ENCODE measurements around the gene ERFL. TPM values are rescaled to one million over a fixed set of nuclear protein-coding genes. Genes with fewer than 3 reads are reported as not detected.

ERFL gene
- polyA plus RNA-seq, 1 of the 3 experiments (the other 2 are of a cell fraction), result 0.07 TPM

DNA sequence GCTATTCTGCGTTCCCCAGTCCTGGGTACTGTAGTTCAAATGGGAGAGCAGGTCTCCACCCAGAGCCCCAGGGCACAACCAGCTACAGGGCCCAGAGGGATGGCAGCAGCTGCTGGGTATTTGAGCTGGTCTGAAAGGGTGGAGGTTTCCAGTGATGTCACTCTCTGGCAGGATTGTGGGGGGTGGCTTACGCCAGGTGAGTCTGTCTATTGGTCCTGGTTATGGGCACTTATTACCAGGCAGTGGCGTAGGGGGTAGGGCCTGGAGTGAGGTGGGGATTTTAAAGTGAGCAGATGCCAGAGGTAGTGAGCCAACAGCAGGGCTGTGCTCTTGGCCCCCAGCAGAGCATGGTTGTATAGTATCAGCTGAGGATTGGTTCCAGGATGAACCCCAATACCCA is 62.0 kb downstream of the ERFL start (continued):
- TF ChIP-seq NFIC (IDR thresholded peaks at IDR 0.05; ENCODE audit: borderline replicate concordance), result no peak
- TF ChIP-seq, protein P1, sequence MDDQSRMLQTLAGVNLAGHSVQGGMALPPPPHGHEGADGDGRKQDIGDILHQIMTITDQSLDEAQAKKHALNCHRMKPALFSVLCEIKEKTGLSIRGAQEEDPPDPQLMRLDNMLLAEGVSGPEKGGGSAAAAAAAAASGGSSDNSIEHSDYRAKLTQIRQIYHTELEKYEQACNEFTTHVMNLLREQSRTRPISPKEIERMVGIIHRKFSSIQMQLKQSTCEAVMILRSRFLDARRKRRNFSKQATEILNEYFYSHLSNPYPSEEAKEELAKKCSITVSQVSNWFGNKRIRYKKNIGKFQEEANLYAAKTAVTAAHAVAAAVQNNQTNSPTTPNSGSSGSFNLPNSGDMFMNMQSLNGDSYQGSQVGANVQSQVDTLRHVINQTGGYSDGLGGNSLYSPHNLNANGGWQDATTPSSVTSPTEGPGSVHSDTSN (IDR thresholded peaks at IDR 0.05), result no peak
- no peak for TF ChIP-seq GATA2 (CRISPR knock-in tag; IDR thresholded peaks at IDR 0.05)
- TF ChIP-seq MXI1 (IDR thresholded peaks at IDR 0.05; ENCODE audit: low read depth, low read length), result no peak
- TF ChIP-seq, protein P2, sequence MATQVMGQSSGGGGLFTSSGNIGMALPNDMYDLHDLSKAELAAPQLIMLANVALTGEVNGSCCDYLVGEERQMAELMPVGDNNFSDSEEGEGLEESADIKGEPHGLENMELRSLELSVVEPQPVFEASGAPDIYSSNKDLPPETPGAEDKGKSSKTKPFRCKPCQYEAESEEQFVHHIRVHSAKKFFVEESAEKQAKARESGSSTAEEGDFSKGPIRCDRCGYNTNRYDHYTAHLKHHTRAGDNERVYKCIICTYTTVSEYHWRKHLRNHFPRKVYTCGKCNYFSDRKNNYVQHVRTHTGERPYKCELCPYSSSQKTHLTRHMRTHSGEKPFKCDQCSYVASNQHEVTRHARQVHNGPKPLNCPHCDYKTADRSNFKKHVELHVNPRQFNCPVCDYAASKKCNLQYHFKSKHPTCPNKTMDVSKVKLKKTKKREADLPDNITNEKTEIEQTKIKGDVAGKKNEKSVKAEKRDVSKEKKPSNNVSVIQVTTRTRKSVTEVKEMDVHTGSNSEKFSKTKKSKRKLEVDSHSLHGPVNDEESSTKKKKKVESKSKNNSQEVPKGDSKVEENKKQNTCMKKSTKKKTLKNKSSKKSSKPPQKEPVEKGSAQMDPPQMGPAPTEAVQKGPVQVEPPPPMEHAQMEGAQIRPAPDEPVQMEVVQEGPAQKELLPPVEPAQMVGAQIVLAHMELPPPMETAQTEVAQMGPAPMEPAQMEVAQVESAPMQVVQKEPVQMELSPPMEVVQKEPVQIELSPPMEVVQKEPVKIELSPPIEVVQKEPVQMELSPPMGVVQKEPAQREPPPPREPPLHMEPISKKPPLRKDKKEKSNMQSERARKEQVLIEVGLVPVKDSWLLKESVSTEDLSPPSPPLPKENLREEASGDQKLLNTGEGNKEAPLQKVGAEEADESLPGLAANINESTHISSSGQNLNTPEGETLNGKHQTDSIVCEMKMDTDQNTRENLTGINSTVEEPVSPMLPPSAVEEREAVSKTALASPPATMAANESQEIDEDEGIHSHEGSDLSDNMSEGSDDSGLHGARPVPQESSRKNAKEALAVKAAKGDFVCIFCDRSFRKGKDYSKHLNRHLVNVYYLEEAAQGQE (IDR thresholded peaks at IDR 0.05; ENCODE audit: low read depth, low read length), result no peak

DNA sequence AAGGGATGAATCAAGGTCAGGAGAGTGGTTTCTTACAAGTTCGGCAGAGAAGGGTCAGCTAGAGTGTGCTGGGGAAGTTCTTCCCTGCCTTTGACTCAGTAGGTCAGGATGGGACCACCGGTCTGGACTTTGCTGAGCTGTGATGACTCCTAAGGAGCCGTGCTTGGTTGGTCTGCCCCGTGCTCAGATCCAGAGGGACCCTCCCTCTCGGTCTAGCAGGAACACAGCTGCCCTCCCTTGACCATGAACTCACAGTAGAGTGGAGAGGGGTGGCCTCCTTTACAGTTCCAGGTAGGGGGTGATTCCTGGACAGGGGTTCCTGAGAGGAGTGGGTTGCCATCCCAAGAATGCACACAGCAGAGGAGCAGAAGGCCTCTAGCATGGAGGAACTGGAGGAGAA is 63.9 kb downstream of the ERFL start:
- H3K27ac ChIP-seq (ENCODE audit: low read depth in 2 of 2, low read length in 1 of 2), result no peak overlapping the region
- peaks cover 82% of the 10 kb centered on the region for H4K20me1 ChIP-seq (ENCODE audit: insufficient read depth)
- peak overlapping the region; percentile 11; the same call in 1 of the 2 replicates for H3K4me2 ChIP-seq
- peaks cover 85% of the 10 kb centered on the region for H3K79me2 ChIP-seq (ENCODE audit: insufficient read depth)
- peaks cover 68 to 82% of the 10 kb centered on the region in 2 experiments for H3K36me3 ChIP-seq (replicated peaks in 1 of 2; ENCODE audit: control insufficient read depth in 1 of 2, insufficient read depth in 2 of 2, low read length in 1 of 2)
- no peaks in the 10 kb centered on the region for H3K27me3 ChIP-seq (ENCODE audit: insufficient read depth)
- no peak for TF ChIP-seq TCF12 (IDR thresholded peaks at IDR 0.05)
- H3K9ac ChIP-seq, result peak overlapping the region; percentile 10; the same call in 1 of the 2 replicates
- no peaks in the 10 kb centered on the region for H3K9me2 ChIP-seq
- WGBS (ENCODE audit: low lambda C conversion rate), result 90% methylated on average over 3 of the region's 5 CpGs
- H3F3A ChIP-seq (replicated peaks; ENCODE audit: insufficient read depth), result peaks cover 55% of the 10 kb centered on the region
- CTCF ChIA-PET, result interaction anchor here (0.9 to 4.5 kb wide), 3 partner anchors 9 to 86 kb away, joined by 4 to 34 read pairs (median 6); no protein-coding TSS in a partner anchor
- 0 out of 4 replicates have a peak overlapping the region, but pooled peaks of 1 of the 2 experiments have one; percentile 27 for H3K4me3 ChIP-seq (ENCODE audit: low read depth in 2 of 2, low read length in 1 of 2)
- H3K4me1 ChIP-seq (ENCODE audit: control insufficient read depth in 1 of 2, insufficient read depth in 2 of 2, low read depth in 1 of 2, low read length in 1 of 2), result peaks cover 36 to 38% of the 10 kb centered on the region in 2 experiments
- H3K9me3 ChIP-seq, result no peaks in the 10 kb centered on the region
- POLR2A ChIA-PET, result interaction anchor here (0.6 kb wide), 1 partner anchor 166 kb away, joined by 3 read pairs; no protein-coding TSS in a partner anchor
- H2AFZ ChIP-seq (ENCODE audit: low read depth), result no peak overlapping the region
- no peak for DNase-seq

DNA sequence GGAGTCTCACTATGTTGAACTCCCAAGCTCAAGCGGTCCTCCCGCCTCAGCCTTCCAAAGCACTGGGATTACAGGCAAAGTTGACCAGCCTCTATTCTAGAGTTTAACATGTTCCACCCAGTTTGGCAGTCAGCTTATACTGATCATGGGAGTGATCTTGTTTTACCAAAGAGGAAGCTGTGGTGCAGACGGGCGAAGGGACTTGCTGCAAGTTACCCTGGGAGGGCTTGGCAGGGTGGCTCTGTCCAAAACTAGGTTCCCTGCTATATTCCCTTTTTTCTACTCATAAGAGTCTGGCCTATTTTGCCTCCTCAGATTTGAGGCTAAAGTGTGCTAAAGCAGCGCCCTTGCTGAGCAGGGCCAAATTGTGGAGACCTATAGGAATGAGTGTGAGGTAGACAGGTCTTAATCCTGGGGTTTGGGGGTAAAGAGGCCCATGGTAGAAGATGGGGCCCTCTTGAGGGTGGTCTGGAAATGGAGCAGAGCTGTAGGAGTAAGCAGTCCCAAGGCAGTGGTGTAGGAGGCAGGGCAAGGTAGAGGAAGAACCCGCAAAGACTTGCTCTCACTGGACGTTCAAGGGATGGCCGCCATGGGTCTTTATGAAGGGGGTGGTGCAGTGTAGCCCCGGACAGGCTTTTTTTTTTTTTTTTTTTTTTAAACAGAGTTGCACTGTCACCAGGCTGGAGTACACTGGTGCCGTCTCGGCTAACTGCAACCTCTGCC is 64.9 kb downstream of the ERFL start:
- peaks cover 72% of the 10 kb centered on the region for H4K20me1 ChIP-seq (ENCODE audit: insufficient read depth)
- H3K4me3 ChIP-seq (ENCODE audit: low read depth in 2 of 2, low read length in 1 of 2), result peak overlapping the region in 1 of 2 experiments; percentile 83; a peak in 1 of 4 replicates
- no peak for DNase-seq
- H3K4me2 ChIP-seq, result peak overlapping the region; percentile 88
- H3K9me2 ChIP-seq, result no peaks in the 10 kb centered on the region
- CTCF ChIA-PET, result interaction anchor here (0.9 to 4.5 kb wide), 4 partner anchors 10 to 94 kb away, joined by 3 to 34 read pairs (median 7); no protein-coding TSS in a partner anchor
- no peaks in the 10 kb centered on the region for H3K27me3 ChIP-seq (ENCODE audit: insufficient read depth)
- H3F3A ChIP-seq (replicated peaks; ENCODE audit: insufficient read depth), result peaks cover 46% of the 10 kb centered on the region
- 0 out of 2 replicates have a peak overlapping the region, but pooled peaks have one; percentile 98 for H3K9ac ChIP-seq
- peaks cover 41 to 42% of the 10 kb centered on the region in 2 experiments for H3K4me1 ChIP-seq (ENCODE audit: control insufficient read depth in 1 of 2, insufficient read depth in 2 of 2, low read depth in 1 of 2, low read length in 1 of 2)
- peaks cover 58 to 77% of the 10 kb centered on the region in 2 experiments for H3K36me3 ChIP-seq (replicated peaks in 1 of 2; ENCODE audit: control insufficient read depth in 1 of 2, insufficient read depth in 2 of 2, low read length in 1 of 2)
- 92% methylated on average over 11 of the region's 11 CpGs for WGBS (ENCODE audit: low lambda C conversion rate)
- POLR2A ChIA-PET, result interaction anchor here (2.0 kb wide), 1 partner anchor 10 kb away, joined by 14 read pairs; no protein-coding TSS in a partner anchor
- no peak overlapping the region for H2AFZ ChIP-seq (ENCODE audit: low read depth)
- H3K27ac ChIP-seq (ENCODE audit: low read depth in 2 of 2, low read length in 1 of 2), result no peak overlapping the region
- no peaks in the 10 kb centered on the region for H3K9me3 ChIP-seq
- H3K79me2 ChIP-seq (ENCODE audit: insufficient read depth), result peaks cover 84% of the 10 kb centered on the region
- TF ChIP-seq GATA2 (CRISPR knock-in tag; IDR thresholded peaks at IDR 0.05), result no peak
- TF ChIP-seq MXI1 (IDR thresholded peaks at IDR 0.05; ENCODE audit: low read depth, low read length), result no peak
- no peak for TF ChIP-seq NFIC (IDR thresholded peaks at IDR 0.05; ENCODE audit: borderline replicate concordance)
- TF ChIP-seq, protein P2 (IDR thresholded peaks at IDR 0.05; ENCODE audit: low read depth, low read length), result no peak
- TF ChIP-seq TEAD4 (IDR thresholded peaks at IDR 0.05; ENCODE audit: borderline replicate concordance, insufficient read depth), result no peak
- no peak for TF ChIP-seq MEF2A (IDR thresholded peaks at IDR 0.05; ENCODE audit: borderline replicate concordance, low read depth)
- no peak for TF ChIP-seq SMC3 (IDR thresholded peaks at IDR 0.05; ENCODE audit: low read depth, low read length)
- TF ChIP-seq, protein P3, sequence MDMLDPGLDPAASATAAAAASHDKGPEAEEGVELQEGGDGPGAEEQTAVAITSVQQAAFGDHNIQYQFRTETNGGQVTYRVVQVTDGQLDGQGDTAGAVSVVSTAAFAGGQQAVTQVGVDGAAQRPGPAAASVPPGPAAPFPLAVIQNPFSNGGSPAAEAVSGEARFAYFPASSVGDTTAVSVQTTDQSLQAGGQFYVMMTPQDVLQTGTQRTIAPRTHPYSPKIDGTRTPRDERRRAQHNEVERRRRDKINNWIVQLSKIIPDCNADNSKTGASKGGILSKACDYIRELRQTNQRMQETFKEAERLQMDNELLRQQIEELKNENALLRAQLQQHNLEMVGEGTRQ (IDR thresholded peaks at IDR 0.05; ENCODE audit: borderline replicate concordance, low read depth, low read length), result no peak
- no peak for TF ChIP-seq TCF12 (IDR thresholded peaks at IDR 0.05)
- no peak for TF ChIP-seq FOXM1 (IDR thresholded peaks at IDR 0.05; ENCODE audit: low read depth)
